NCI-H2196 (cell line): ENCODE measurements around the gene DCDC1.
"Not testable (repeated sequence)": the region's sequence is repeated elsewhere in the genome, so short reads cannot be mapped to it uniquely, and the experiment has no call there.

Experiments
- DNase-seq: peaks from one replicate; lab custom pipeline; 2025; ENCODE audit not compliant: unreplicated experiment; lab: John Stamatoyannopoulos, UW

DCDC1 gene

GRCh38 chr11:31337806-31338205 is 31.7 kb downstream of the DCDC1 start:
- DNase-seq, result no peak

GRCh38 chr11:31328697-31329096 is 40.8 kb downstream of the DCDC1 start:
- DNase-seq, result no peak

- no peak for DNase-seq
Measured at GRCh38 chr11:31327417-31327816, 42.1 kb downstream of the DCDC1 start.

- no peak for DNase-seq
Measured at GRCh38 chr11:31326470-31327148, 42.9 kb downstream of the DCDC1 start.

- DNase-seq, result no peak
Measured at GRCh38 chr11:31325160-31325559, 44.4 kb downstream of the DCDC1 start.

- DNase-seq, result no peak
Measured at GRCh38 chr11:31323145-31323544, 46.4 kb downstream of the DCDC1 start.

GRCh38 chr11:31321494-31321893 is 48.0 kb downstream of the DCDC1 start:
- DNase-seq, result not testable (repeated sequence)

- DNase-seq, result no peak
Measured at GRCh38 chr11:31303644-31304180, 65.8 kb downstream of the DCDC1 start.

GRCh38 chr11:31301549-31302510 is 67.7 kb downstream of the DCDC1 start:
- DNase-seq, result no peak

GRCh38 chr11:31295308-31295707 is 74.2 kb downstream of the DCDC1 start:
- DNase-seq, result no peak

- DNase-seq, result not testable (repeated sequence)
Measured at GRCh38 chr11:31273527-31273926, 96.0 kb downstream of the DCDC1 start.

- no peak for DNase-seq
Measured at GRCh38 chr11:31267720-31268119, 101.8 kb downstream of the DCDC1 start.

- no peak for DNase-seq
Measured at GRCh38 chr11:31264834-31265233, 104.7 kb downstream of the DCDC1 start.

GRCh38 chr11:31262761-31263160 is 106.8 kb downstream of the DCDC1 start:
- DNase-seq, result no peak

GRCh38 chr11:31259797-31260196 is 109.7 kb downstream of the DCDC1 start:
- DNase-seq, result no peak

GRCh38 chr11:31254415-31254814 is 115.1 kb downstream of the DCDC1 start:
- DNase-seq, result no peak

- no peak for DNase-seq
Measured at GRCh38 chr11:31248768-31249167, 120.8 kb downstream of the DCDC1 start.

- DNase-seq, result no peak
Measured at GRCh38 chr11:31247321-31247720, 122.2 kb downstream of the DCDC1 start.

GRCh38 chr11:31246451-31247165 is 122.9 kb downstream of the DCDC1 start:
- no peak for DNase-seq

- no peak for DNase-seq
Measured at GRCh38 chr11:31243706-31244105, 125.8 kb downstream of the DCDC1 start.

GRCh38 chr11:31240340-31240904 is 129.1 kb downstream of the DCDC1 start:
- DNase-seq, result peak; percentile 45
